K562 (cell line): ENCODE measurements around the gene LRRC8C. TPM values are rescaled to one million over a fixed set of nuclear protein-coding genes. Genes with fewer than 3 reads are reported as not detected.

ENCODE experiments used
- BRD9 ChIP-seq: fragments of 450-650 bp; IDR thresholded peaks from 2 replicates; pipeline ENCODE4 v1.6.1; 2018; ENCODE audit warnings: low read depth; ENCODE audit not compliant: partially characterized antibody
- EP300 ChIP-seq: IDR thresholded peaks from 2 replicates; pipeline ENCODE4 v1.6.1; 2012; ENCODE audit warnings: low read length, improper control_type of control experiment
- PHF20 ChIP-seq: fragments of 450-650 bp; IDR thresholded peaks from 2 replicates; pipeline ENCODE4 v1.6.1; 2018; ENCODE audit not compliant: partially characterized antibody
- PRMT5 ChIP-seq: sonication (generic); formaldehyde crosslinking; IDR thresholded peaks from 2 replicates; pipeline ENCODE4 v1.5.0; 2020; ENCODE audit warnings: missing genetic modification reagents
- SLC30A9 ChIP-seq: fragments of 250-450 bp; sonication (Bioruptor Pico); IDR thresholded peaks from 2 replicates; pipeline ENCODE4 v1.8.0; 2022; ENCODE audit warnings: mild to moderate bottlenecking, moderate library complexity
- TRIM24 ChIP-seq, 2 experiments: fragments of 450-650 bp; IDR thresholded peaks; 2 replicates each; pipeline ENCODE4 v1.6.1; 2016
- ZNF263 ChIP-seq: sonication (generic); formaldehyde crosslinking; IDR thresholded peaks from 2 replicates; pipeline ENCODE4 v1.8.0; 2022; ENCODE audit warnings: mild to moderate bottlenecking, missing genetic modification reagents, borderline replicate concordance
- ZNF764 ChIP-seq: fragments of 250-450 bp; sonication (Bioruptor Pico); IDR thresholded peaks from 2 replicates; pipeline ENCODE4 v1.4.0; 2020; ENCODE audit warnings: low read depth, mild to moderate bottlenecking, moderate library complexity
- polyA plus RNA-seq, 8 experiments: library from polyadenylated mRNA; depleted of rRNA in 4 of 8; stranded (reverse) in 5 of 8; unstranded in 3 of 8; fragments of >200 nt; fragmentation: Nextera tagmentation in 2 of 8; fragmentation: Illumina TruSeq in 1 of 8; extraction: Ambion mirVana in 2 of 8; extraction: Trizol in 1 of 8; gene quantifications; 2 replicates each; pipeline versions ENCODE4 v1.2.1 to v1.2.3, GENCODE V29; 2011 to 2014; ENCODE audit warnings: inconsistent platforms in 1 of 8, missing spikeins in 1 of 8
- total RNA-seq, 7 experiments: library from RNA; depleted of rRNA in 6 of 7; stranded (reverse); fragments of >200 nt in 6 of 7; fragmentation: Illumina TruSeq in 2 of 7; extraction: Trizol in 2 of 7; gene quantifications; 2 replicates each; pipeline versions ENCODE4 v1.2.1 to v1.2.3, GENCODE V29; 2011 to 2021; ENCODE audit warnings: low replicate concordance in 1 of 7
- TF ChIP-seq, protein P1 (sequence below), 2 experiments: fragments of 450-650 bp; IDR thresholded peaks; 2 replicates each; pipeline ENCODE4 v1.6.1; 2016; ENCODE audit warnings: mild to moderate bottlenecking in 2 of 2, borderline replicate concordance in 1 of 2, low read depth in 1 of 2, moderate library complexity in 1 of 2

LRRC8C gene
- total and polyA plus RNA-seq, 9 of the 15 experiments (the other 6 are each of a cell fraction or from before 2014, with no cell fraction given), result 1.00 to 12.5 (median 4.5) TPM

DNA sequence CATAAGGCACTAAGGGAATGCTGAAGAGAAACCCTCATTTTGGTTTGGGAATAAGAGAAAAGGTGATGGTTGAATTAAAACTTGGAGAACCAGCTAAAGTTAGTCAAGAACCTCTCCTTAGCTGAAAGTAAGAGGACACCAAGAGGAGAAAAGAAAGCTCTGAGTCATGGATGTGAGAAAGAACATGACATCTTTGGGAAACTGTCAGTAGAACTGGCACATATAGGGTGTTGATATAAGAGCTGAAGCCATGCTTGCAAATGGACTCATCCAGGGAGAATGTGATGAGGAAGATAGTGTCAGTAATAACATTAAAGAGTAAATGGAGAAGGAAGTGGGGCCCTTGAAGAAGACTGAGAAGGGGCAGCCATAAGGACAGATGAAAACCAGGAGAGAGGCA lies 54.3 kb downstream of the LRRC8C start (continued):
- TF ChIP-seq, protein P1, sequence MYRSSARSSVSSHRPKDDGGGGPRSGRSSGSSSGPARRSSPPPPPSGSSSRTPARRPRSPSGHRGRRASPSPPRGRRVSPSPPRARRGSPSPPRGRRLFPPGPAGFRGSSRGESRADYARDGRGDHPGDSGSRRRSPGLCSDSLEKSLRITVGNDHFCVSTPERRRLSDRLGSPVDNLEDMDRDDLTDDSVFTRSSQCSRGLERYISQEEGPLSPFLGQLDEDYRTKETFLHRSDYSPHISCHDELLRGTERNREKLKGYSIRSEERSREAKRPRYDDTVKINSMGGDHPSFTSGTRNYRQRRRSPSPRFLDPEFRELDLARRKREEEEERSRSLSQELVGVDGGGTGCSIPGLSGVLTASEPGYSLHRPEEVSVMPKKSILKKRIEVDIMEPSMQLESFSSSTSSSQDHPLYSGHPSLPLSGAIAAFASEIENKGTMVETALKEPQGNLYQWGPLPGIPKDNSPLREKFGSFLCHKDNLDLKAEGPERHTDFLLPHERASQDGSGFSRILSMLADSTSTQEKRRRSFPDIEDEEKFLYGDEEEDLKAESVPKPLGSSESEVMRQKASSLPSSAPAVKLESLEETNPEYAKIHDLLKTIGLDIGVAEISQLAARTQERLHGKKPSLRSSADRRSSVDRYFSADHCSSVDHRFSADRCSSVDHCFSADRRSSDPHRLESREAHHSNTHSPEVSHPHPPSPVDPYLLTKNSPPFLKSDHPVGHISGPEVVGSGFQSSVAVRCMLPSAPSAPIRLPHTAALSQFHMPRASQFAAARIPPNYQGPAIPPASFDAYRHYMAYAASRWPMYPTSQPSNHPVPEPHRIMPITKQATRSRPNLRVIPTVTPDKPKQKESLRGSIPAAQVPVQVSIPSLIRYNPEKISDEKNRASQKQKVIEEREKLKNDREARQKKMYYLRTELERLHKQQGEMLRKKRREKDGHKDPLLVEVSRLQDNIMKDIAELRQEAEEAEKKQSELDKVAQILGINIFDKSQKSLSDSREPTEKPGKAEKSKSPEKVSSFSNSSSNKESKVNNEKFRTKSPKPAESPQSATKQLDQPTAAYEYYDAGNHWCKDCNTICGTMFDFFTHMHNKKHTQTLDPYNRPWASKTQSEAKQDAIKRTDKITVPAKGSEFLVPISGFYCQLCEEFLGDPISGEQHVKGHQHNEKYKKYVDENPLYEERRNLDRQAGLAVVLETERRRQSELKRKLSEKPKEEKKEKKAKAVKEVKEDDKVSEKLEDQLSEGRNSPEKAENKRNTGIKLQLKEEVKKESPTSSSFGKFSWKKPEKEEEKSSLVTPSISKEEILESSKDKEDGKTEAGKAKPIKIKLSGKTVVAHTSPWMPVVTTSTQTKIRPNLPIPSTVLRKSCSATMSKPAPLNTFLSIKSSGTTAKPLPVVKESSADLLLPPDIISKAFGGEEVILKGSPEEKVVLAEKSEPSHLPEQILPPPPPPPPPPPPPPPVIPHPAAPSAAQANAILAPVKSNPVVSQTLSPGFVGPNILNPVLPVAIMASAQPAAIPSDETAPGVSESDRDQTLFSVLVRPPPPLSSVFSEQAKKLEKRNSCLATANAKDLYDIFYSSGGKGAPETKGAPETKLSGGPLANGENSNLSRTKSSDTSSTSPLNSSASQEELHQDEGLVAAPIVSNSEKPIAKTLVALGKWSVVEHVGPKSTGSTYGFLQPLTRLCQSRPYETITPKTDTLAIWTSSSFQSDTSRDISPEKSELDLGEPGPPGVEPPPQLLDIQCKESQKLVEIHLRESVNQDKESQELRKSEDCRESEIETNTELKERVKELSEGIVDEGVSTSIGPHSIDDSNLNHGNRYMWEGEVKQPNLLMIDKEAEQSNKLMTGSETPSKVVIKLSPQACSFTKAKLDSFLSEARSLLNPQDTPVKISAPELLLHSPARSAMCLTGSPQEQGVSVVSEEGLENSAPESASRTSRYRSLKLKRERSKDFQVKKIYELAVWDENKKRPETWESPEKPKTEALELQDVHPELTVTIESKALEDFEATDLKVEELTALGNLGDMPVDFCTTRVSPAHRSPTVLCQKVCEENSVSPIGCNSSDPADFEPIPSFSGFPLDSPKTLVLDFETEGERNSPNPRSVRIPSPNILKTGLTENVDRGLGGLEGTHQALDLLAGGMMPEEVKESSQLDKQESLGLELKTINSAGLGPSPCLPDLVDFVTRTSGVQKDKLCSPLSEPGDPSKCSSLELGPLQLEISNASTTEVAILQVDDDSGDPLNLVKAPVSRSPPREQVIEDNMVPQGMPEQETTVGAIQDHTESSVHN (IDR thresholded peaks at IDR 0.05; ENCODE audit: borderline replicate concordance in 1 of 2, low read depth in 1 of 2), result no peak
- TF ChIP-seq ZNF764 (CRISPR knock-in tag) (no peak), SLC30A9 (CRISPR knock-in tag) (no peak), TRIM24 (IDR thresholded peaks at IDR 0.05) (no peak), BRD9 (no peak), PHF20 (no peak), ZNF263 (CRISPR knock-in tag) (no peak), EP300 (no peak), PRMT5 (CRISPR knock-in tag) (no peak)
- TF ChIP-seq, all 486 proteins: peak for 0
